ENCODE measurements around the gene OBP2B. TPM values are rescaled to one million over a fixed set of nuclear protein-coding genes. Genes with fewer than 3 reads are reported as not detected.

OBP2B gene
- total and polyA plus RNA-seq, 9 of the 15 experiments (the other 6 are each of a cell fraction or from before 2014, with no cell fraction given), result not detected

DNA sequence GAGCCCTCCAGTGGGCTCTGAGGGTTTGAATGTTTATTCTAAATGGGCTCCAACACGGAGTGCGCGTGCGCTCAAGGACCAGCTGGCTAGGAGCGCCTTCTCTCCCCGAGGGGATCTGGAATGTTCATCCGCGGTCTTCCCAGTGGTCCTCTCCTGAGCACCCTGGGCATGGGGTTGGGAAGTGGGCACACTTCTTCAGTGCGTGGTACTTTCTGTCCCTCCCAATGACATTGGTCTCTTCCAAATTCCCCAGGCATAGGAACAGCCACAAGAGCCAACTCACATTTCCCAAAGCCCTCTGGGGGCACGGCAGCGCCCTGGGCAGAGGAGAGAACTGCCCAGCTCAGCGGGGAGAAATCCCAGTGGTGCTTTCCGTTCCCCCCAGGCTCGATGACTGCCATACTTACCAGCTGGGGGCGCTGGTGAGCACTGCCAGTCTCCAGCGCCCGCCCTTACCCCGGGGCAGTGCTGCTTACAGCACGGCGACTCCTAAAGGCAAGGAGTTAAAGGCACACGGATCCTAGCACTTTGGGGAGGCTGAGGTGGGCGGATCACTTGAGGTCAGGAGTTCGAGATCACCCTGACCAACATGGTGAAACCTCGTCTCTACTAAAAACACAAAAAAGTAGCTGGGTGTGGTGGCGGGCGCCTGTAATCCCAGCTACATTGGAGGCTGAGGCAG, 29.9 kb upstream of the OBP2B start (continued):
- TF ChIP-seq JUN (IDR thresholded peaks at IDR 0.05; ENCODE audit: borderline replicate concordance, low read depth, low read length) (no peak), JUN (CRISPR knock-in tag; IDR thresholded peaks at IDR 0.05; ENCODE audit: borderline replicate concordance) (no peak), SIN3A (IDR thresholded peaks at IDR 0.05; ENCODE audit: borderline replicate concordance in 2 of 2, control insufficient read depth in 1 of 2, low read depth in 2 of 2, low read length in 2 of 2) (0 out of 4 replicates have a peak, but pooled peaks of 1 of the 2 experiments have one; percentile 31), TAL1 (IDR thresholded peaks at IDR 0.05) (no peak), CBX3 (IDR thresholded peaks at IDR 0.05; ENCODE audit: borderline replicate concordance in 1 of 2, low read length in 2 of 2) (peak in 1 of 2 experiments; percentile 74; a peak in 1 of 3 replicates), ZKSCAN1 (IDR thresholded peaks at IDR 0.05; ENCODE audit: low read depth, low read length) (no peak), TEAD2 (tag; IDR thresholded peaks at IDR 0.05) (peak; percentile 73; the same call in 1 of the 2 replicates), SMARCE1 (IDR thresholded peaks at IDR 0.05) (no peak), KDM4B (IDR thresholded peaks at IDR 0.05; ENCODE audit: borderline replicate concordance in 2 of 2, low read depth in 1 of 2) (no peak; a peak in 1 of 4 replicates), RAD51 (IDR thresholded peaks at IDR 0.05; ENCODE audit: borderline replicate concordance, low read depth) (no peak), SAP30 (IDR thresholded peaks at IDR 0.05; ENCODE audit: borderline replicate concordance, insufficient read depth, low read depth, low read length, poor library complexity, severe bottlenecking) (no peak), ZNF785 (CRISPR knock-in tag; IDR thresholded peaks at IDR 0.05) (no peak), FOXA1 (IDR thresholded peaks at IDR 0.05; ENCODE audit: borderline replicate concordance) (no peak), ZNF124 (CRISPR knock-in tag; IDR thresholded peaks at IDR 0.05) (no peak), GABPB2 (CRISPR knock-in tag; conservative IDR thresholded peaks at IDR 0.05) (no peak), CCNT2 (IDR thresholded peaks at IDR 0.05; ENCODE audit: borderline replicate concordance, extremely low read depth, insufficient read length, low read depth, low read length) (no peak), POLR2B (IDR thresholded peaks at IDR 0.05; ENCODE audit: low read depth, partially characterized antibody) (no peak), SNRNP70 (optimal IDR thresholded peaks at IDR 0.05; ENCODE audit: low read depth, low read length) (no peak), EP400 (IDR thresholded peaks at IDR 0.05) (0 out of 2 replicates have a peak, but pooled peaks have one; percentile 20), SMARCB1 (IDR thresholded peaks at IDR 0.05; ENCODE audit: insufficient read length, low read depth) (no peak), SP2 (IDR thresholded peaks at IDR 0.05; ENCODE audit: extremely low read depth, low read depth, low read length, poor library complexity, severe bottlenecking) (no peak), RBBP5 (IDR thresholded peaks at IDR 0.05; ENCODE audit: borderline replicate concordance, insufficient read depth, low read length, poor library complexity, severe bottlenecking) (peak; percentile 28), PHB2 (IDR thresholded peaks at IDR 0.05; ENCODE audit: low read depth) (no peak), MTF1 (CRISPR knock-in tag; IDR thresholded peaks at IDR 0.05; ENCODE audit: borderline replicate concordance) (no peak), DPF2 (IDR thresholded peaks at IDR 0.05) (peak; percentile 54; the same call in 1 of the 2 replicates)
- TF ChIP-seq, protein P1, sequence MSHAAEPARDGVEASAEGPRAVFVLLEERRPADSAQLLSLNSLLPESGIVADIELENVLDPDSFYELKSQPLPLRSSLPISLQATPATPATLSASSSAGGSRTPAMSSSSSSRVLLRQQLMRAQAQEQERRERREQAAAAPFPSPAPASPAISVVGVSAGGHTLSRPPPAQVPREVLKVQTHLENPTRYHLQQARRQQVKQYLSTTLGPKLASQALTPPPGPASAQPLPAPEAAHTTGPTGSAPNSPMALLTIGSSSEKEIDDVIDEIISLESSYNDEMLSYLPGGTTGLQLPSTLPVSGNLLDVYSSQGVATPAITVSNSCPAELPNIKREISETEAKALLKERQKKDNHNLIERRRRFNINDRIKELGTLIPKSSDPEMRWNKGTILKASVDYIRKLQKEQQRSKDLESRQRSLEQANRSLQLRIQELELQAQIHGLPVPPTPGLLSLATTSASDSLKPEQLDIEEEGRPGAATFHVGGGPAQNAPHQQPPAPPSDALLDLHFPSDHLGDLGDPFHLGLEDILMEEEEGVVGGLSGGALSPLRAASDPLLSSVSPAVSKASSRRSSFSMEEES (CRISPR knock-in tag; IDR thresholded peaks at IDR 0.05), result no peak
- TF ChIP-seq, protein P2, sequence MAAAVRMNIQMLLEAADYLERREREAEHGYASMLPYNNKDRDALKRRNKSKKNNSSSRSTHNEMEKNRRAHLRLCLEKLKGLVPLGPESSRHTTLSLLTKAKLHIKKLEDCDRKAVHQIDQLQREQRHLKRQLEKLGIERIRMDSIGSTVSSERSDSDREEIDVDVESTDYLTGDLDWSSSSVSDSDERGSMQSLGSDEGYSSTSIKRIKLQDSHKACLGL (CRISPR knock-in tag; IDR thresholded peaks at IDR 0.05; ENCODE audit: borderline replicate concordance, poor library complexity, severe bottlenecking), result no peak

All from K562 (cell line).